Tibial nerve (tissue), 4 donors: ENCODE measurements around the gene SGPL1. TPM values are rescaled to one million over a fixed set of nuclear protein-coding genes. Genes with fewer than 3 reads are reported as not detected.

ENCODE experiments used
- DNase-seq, 2 donors: peaks; one replicate each; pipeline ENCODE4 v3.0.0-alpha.2; 2019; ENCODE audit warnings: low spot score in 2 of 2
- H3K27ac ChIP-seq, 4 donors: fragments of 200-600 bp; sonication (generic) in 3 of 4; one replicate each; pipeline ENCODE4 v1.5.1; 2017 to 2019; ENCODE audit warnings: mild to moderate bottlenecking in 1 of 4
- H3K27me3 ChIP-seq, 2 donors: fragments of 200-600 bp; sonication (generic) in 1 of 2; one replicate each; pipeline versions ENCODE4 v1.5.1 to v1.6.0; 2017 to 2019
- H3K36me3 ChIP-seq, 3 donors: fragments of 200-600 bp; sonication (generic); one replicate each; pipeline ENCODE4 v1.5.1; 2018 to 2019
- H3K4me1 ChIP-seq, 4 donors: fragments of 200-600 bp; sonication (generic) in 3 of 4; one replicate each; pipeline ENCODE4 v1.5.1; 2017 to 2019
- H3K4me3 ChIP-seq, 4 donors: fragments of 200-600 bp; sonication (generic) in 3 of 4; one replicate each; pipeline ENCODE4 v1.5.1; 2017 to 2019; ENCODE audit warnings: mild to moderate bottlenecking in 1 of 4, moderate library complexity in 1 of 4
- H3K9me3 ChIP-seq, 4 donors: fragments of 200-600 bp; sonication (generic) in 3 of 4; one replicate each; pipeline ENCODE4 v1.5.1; 2017 to 2019
- CTCF ChIP-seq, 5 experiments: fragments of 200-600 bp in 3 of 5; fragments of 450-650 bp in 2 of 5; sonication (generic) in 3 of 5; IDR thresholded peaks; one replicate each; pipeline ENCODE4 v1.5.1; 2016 to 2019; ENCODE audit warnings: antibody characterized with exemption in 5 of 5, mild to moderate bottlenecking in 3 of 5, moderate library complexity in 2 of 5
- EP300 ChIP-seq, 2 donors: sonication (generic); formaldehyde crosslinking; IDR thresholded peaks; one replicate each; pipeline ENCODE4 v1.6.1; 2017; ENCODE audit warnings: antibody characterized with exemption in 2 of 2, mild to moderate bottlenecking in 1 of 2
- POLR2A ChIP-seq, 2 donors: fragments of 450-650 bp; IDR thresholded peaks; one replicate each; pipeline ENCODE4 v1.6.1; 2017; ENCODE audit warnings: antibody characterized with exemption in 2 of 2, mild to moderate bottlenecking in 2 of 2, moderate library complexity in 2 of 2
- WGBS, 2 donors: methylation state at CpG; one replicate each; pipeline ENCODE4 v1.1.5; 2018; 5-methylcytosine and 5-hydroxymethylcytosine counted together
- total RNA-seq, 4 donors: library from RNA; depleted of rRNA; stranded (reverse); fragments of >200 nt; gene quantifications; one replicate each; pipeline ENCODE4 v1.1.0, GENCODE V29; 2016

Gene SGPL1
- total RNA-seq, 4 donors from 2014 or later = 21.1 to 31.0 (median 24.5) TPM

- Histone ChIP-seq H3K27ac (no peak overlapping the region), H3K4me1 (peaks cover 0 to 24% (median 3%) of the 10 kb centered on the region in 4 donors), H3K36me3 (peaks cover 0 to 39% (median 3%) of the 10 kb centered on the region in 3 donors), H3K9me3 (no peaks in the 10 kb centered on the region), H3K27me3 (no peaks in the 10 kb centered on the region), H3K4me3 (no peak overlapping the region)
- TF ChIP-seq POLR2A (IDR thresholded peaks at IDR 0.05) (no peak), CTCF (IDR thresholded peaks at IDR 0.05) (no peak), EP300 (IDR thresholded peaks at IDR 0.05) (no peak)
- WGBS, 2 donors = 59 to 65% methylated on average over 2 of the region's 2 CpGs
- no peak for DNase-seq
Observed at GRCh38 chr10:70846795-70847194, 31.0 kb downstream of the SGPL1 start.

GRCh38 chr10:70847659-70848360, 32.1 kb downstream of the SGPL1 start:
- Histone ChIP-seq H3K27ac (no peak overlapping the region), H3K4me1 (peaks cover 0 to 24% (median 3%) of the 10 kb centered on the region in 4 donors), H3K27me3 (no peaks in the 10 kb centered on the region), H3K36me3 (peaks cover 0 to 44% (median 0%) of the 10 kb centered on the region in 3 donors), H3K4me3 (no peak overlapping the region), H3K9me3 (no peaks in the 10 kb centered on the region)
- 39 to 68% methylated on average over 1 of the region's 1 CpG for WGBS, 2 donors
- no peak for DNase-seq
- no peak for TF ChIP-seq EP300 (IDR thresholded peaks at IDR 0.05)
- TF ChIP-seq POLR2A (IDR thresholded peaks at IDR 0.05) = no peak

GRCh38 chr10:70849582-70850016, 33.9 kb downstream of the SGPL1 start:
- H3K27ac ChIP-seq = no peak overlapping the region
- peaks cover 0 to 24% (median 3%) of the 10 kb centered on the region in 4 donors for H3K4me1 ChIP-seq
- no peaks in the 10 kb centered on the region for H3K27me3 ChIP-seq
- no peak overlapping the region for H3K4me3 ChIP-seq
- peaks cover 0 to 52% (median 0%) of the 10 kb centered on the region in 3 donors for H3K36me3 ChIP-seq
- no peak for TF ChIP-seq EP300 (IDR thresholded peaks at IDR 0.05)
- TF ChIP-seq CTCF (IDR thresholded peaks at IDR 0.05) = no peak
- no peak for TF ChIP-seq POLR2A (IDR thresholded peaks at IDR 0.05)
- H3K9me3 ChIP-seq = no peaks in the 10 kb centered on the region
- 32 to 36% methylated on average over 2 of the region's 2 CpGs for WGBS, 2 donors
- no peak for DNase-seq

- Histone ChIP-seq H3K4me3 (no peak overlapping the region), H3K36me3 (peaks cover 0 to 52% (median 0%) of the 10 kb centered on the region in 3 donors), H3K27me3 (no peaks in the 10 kb centered on the region), H3K27ac (no peak overlapping the region), H3K4me1 (peaks cover 0 to 24% (median 3%) of the 10 kb centered on the region in 4 donors), H3K9me3 (no peaks in the 10 kb centered on the region)
- WGBS, 2 donors = 68 to 71% methylated on average over 3 of the region's 3 CpGs
- DNase-seq = no peak
- TF ChIP-seq EP300 (IDR thresholded peaks at IDR 0.05) (no peak), CTCF (IDR thresholded peaks at IDR 0.05) (no peak), POLR2A (IDR thresholded peaks at IDR 0.05) (no peak)
Observed at GRCh38 chr10:70850097-70850496, 34.3 kb downstream of the SGPL1 start.

GRCh38 chr10:70851597-70852475, 36.1 kb downstream of the SGPL1 start:
- peaks cover 0 to 58% (median 0%) of the 10 kb centered on the region in 3 donors for H3K36me3 ChIP-seq
- no peak for DNase-seq
- H3K4me3 ChIP-seq = no peak overlapping the region
- no peaks in the 10 kb centered on the region for H3K27me3 ChIP-seq
- no peak overlapping the region for H3K27ac ChIP-seq
- no peaks in the 10 kb centered on the region for H3K9me3 ChIP-seq
- 85 to 96% methylated on average over 5 of the region's 5 CpGs for WGBS, 2 donors
- no peak for TF ChIP-seq CTCF (IDR thresholded peaks at IDR 0.05)
- no peak for TF ChIP-seq EP300 (IDR thresholded peaks at IDR 0.05)
- TF ChIP-seq POLR2A (IDR thresholded peaks at IDR 0.05) = no peak
- H3K4me1 ChIP-seq = peaks cover 0 to 23% (median 3%) of the 10 kb centered on the region in 4 donors
